H1 (cell line): Measurements from ENCODE around the gene SUPT20HL1. TPM values are rescaled to one million over a fixed set of nuclear protein-coding genes. Genes with fewer than 3 reads are reported as not detected.

Experiments used
- ATF2 ChIP-seq: IDR thresholded peaks from 2 replicates; pipeline ENCODE4 v1.6.1; 2012; ENCODE audit warnings: low read length, inconsistent platforms
- BACH1 ChIP-seq: IDR thresholded peaks from 2 replicates; pipeline ENCODE4 v1.6.1; 2012; ENCODE audit warnings: low read length, improper control_type of control experiment
- SIN3A ChIP-seq, 2 experiments: IDR thresholded peaks in 1 of 2; conservative IDR thresholded peaks in 1 of 2; 2 replicates each; pipeline ENCODE4 v1.6.1; 2011 to 2012; ENCODE audit warnings: low read length in 2 of 2, improper control_type of control experiment in 1 of 2, low read depth in 1 of 2, mild to moderate bottlenecking in 1 of 2
- TCF12 ChIP-seq: IDR thresholded peaks from 2 replicates; pipeline ENCODE4 v1.6.1; 2011; ENCODE audit warnings: low read depth, mild to moderate bottlenecking, low read length
- polyA plus RNA-seq, 7 experiments: library from polyadenylated mRNA; depleted of rRNA in 3 of 7; stranded (reverse) in 5 of 7; unstranded in 2 of 7; fragments of >200 nt in 5 of 7; fragments of 200-250 nt in 2 of 7; gene quantifications; 1 replicate in 5 of 7; 2 replicates in 1 of 7; 4 replicates in 1 of 7; pipeline versions ENCODE4 v1.2.1 to v1.2.3, GENCODE V29; 2011 to 2013; ENCODE audit warnings: missing spikeins in 2 of 7, mixed read lengths in 2 of 7
- total RNA-seq: library from RNA; stranded (reverse); fragmentation: NEBNext Ultra II Directional; extraction: Animal tissue kit (Norgen Biotek cat#: 25700); gene quantifications from 2 replicates; pipeline ENCODE4 v1.2.1, GENCODE V29; 2021

The SUPT20HL1 gene
- total and polyA plus RNA-seq, 2 of the 8 experiments (the other 6 are each of a cell fraction or from before 2014, with no cell fraction given): not detected

GRCh38 chrX:24392709-24393108, 32.3 kb downstream of the SUPT20HL1 start (continued):
- no peak for TF ChIP-seq SIN3A (conservative IDR thresholded peaks at IDR 0.05 in 1 of 2, IDR thresholded peaks at IDR 0.05 in 1 of 2; ENCODE audit: low read depth in 1 of 2, low read length in 2 of 2)
- TF ChIP-seq ATF2: no peak
- TF ChIP-seq BACH1: no peak
- no peak for TF ChIP-seq TCF12
